VCaP (cell line): Measurements from ENCODE around the gene MIXL1.
"Not testable (repeated sequence)": the region's sequence is repeated elsewhere in the genome, so short reads cannot be mapped to it uniquely, and the experiment has no call there.

Source experiments
- H3K27ac ChIP-seq: fragments of 450-650 bp; 2 replicates; pipeline ENCODE4 v1.5.1; 2017
- TF ChIP-seq, protein P1 (sequence below): fragments of 450-650 bp; conservative IDR thresholded peaks from 2 replicates; pipeline ENCODE4 v1.5.1; 2017; ENCODE audit warnings: mild to moderate bottlenecking, moderate library complexity

The MIXL1 gene

DNA sequence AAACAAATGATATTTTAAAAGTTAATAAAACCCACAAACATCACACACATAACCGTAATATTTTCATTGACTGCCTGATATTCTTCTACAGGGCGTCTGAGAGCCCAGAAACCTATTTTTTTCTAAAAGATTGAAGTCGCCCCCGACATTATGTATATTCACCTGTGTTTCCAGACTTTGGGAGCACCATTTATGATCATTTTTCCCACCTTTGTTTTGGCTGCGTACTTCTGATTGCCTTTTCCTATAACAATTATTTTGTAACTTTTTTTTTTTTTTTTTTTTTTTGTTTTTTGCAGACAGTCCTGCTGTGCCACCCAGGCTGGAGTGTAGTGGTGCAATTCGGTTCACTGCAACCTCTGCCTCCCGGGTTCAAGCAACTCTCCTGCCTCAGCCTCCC, 36.1 kb upstream of the MIXL1 start:
- TF ChIP-seq, protein P1, sequence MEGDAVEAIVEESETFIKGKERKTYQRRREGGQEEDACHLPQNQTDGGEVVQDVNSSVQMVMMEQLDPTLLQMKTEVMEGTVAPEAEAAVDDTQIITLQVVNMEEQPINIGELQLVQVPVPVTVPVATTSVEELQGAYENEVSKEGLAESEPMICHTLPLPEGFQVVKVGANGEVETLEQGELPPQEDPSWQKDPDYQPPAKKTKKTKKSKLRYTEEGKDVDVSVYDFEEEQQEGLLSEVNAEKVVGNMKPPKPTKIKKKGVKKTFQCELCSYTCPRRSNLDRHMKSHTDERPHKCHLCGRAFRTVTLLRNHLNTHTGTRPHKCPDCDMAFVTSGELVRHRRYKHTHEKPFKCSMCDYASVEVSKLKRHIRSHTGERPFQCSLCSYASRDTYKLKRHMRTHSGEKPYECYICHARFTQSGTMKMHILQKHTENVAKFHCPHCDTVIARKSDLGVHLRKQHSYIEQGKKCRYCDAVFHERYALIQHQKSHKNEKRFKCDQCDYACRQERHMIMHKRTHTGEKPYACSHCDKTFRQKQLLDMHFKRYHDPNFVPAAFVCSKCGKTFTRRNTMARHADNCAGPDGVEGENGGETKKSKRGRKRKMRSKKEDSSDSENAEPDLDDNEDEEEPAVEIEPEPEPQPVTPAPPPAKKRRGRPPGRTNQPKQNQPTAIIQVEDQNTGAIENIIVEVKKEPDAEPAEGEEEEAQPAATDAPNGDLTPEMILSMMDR, result no peak
- H3K27ac ChIP-seq, result peak overlapping the region; percentile 94

DNA sequence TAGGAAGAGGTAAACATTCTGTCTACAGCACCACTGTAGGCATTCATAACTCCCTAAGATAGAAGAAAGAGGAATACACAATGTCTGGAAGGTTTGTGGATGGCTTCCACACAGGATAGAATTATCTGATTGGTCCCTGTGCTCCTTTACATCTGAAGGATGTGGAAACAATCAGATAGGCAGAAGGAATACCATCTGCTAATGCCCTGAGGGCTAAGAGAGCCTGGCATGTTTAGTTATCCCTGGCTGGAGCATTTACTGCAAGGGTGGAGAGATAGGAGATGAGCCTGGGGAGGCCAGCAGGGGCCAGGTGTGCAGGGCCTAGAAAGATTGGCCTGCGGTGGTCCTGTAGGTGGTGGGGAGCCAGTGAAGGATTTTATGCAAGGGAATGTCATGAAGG, 28.3 kb upstream of the MIXL1 start:
- TF ChIP-seq, protein P1, result no peak
- H3K27ac ChIP-seq, result peak overlapping the region; percentile 63

DNA sequence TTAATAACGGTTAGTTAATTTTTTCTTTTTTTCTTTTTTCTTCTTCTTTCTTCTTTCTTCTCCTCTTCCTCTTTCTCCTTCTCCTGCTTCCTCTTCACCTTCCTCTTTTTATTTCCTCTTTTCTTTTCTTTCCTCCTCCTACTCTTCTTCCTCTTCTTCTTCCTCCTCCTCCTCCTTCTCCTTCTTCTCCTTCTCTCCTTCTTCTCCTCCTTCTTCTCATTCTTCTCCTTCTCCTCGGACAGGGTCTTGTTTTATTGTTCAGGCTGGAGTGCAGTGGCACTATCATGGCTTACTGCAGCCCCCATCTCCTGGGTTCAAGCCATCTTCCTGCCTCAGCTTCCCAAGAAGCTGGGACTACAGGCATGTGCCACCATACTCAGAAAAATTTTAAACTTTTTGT, 23.5 kb upstream of the MIXL1 start:
- TF ChIP-seq, protein P1, result no peak
- no peak overlapping the region for H3K27ac ChIP-seq

DNA sequence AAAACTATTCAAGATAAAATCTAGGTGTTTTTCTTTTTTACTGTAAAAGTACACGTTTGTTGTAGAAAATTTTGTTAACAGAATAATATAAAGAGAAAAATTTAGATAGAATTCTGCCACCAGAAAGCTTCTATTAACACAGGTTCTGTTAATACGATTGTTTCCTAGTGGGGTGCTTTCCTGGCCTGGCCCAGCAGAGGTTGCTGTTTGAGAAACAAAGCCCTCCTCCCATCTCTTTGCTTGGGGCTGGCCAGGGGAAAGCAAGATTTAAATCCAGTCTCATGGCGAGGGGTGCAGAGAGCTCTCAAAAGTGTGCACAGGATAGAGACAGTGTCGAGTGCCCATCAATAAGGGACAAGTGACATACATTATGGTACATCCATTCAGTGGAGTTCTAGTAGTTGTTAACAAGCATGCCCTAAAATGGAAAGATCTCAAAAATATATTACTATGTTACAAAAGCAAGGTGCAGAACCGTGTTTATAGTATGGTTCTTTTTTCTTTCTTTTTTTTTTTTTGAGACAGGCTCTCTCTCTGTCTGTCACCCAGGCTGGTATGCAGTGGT, 22.4 kb upstream of the MIXL1 start:
- H3K27ac ChIP-seq, result no peak overlapping the region
- TF ChIP-seq, protein P1, result peak; percentile 38

DNA sequence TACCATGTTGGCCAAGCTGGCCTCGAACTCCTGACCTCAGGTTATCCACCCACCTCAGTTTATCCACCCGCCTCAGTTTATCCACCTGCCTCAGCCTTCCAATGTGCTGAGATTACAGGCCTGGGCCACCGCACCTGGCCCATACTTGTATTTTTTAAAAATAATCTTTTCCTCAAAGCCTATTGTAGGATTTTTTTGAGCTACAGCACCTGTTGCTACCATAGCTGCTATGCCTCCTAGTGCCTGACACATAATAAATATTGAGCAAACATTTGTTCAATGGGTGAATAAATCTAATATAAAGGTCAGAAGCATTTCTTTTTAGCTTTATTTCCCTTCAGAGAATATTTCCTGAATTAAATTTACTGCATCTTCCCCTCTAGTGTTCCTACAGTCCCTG, 21.2 kb upstream of the MIXL1 start:
- H3K27ac ChIP-seq, result no peak overlapping the region; the same call in 1 of the 2 replicates
- TF ChIP-seq, protein P1, result no peak

DNA sequence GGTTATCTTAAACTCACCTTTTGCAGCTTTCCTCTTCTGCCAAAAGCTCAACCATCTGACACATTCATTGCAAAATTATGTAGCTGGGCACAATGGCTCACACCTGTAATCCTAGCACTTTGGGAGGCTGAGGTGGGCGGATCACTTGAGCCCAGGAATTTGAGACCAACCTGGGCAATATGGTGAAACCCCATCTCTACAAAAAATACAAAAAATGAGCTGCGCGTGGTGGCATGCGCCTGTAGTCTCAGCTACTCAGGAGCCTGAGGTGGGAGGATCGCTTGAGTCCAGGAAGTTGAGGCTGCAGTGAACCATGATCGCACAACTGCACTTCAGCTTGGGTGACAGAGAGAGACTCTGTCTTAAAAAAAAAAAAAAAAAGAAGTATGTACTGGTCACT, 20.8 kb upstream of the MIXL1 start:
- not testable (repeated sequence) for H3K27ac ChIP-seq

DNA sequence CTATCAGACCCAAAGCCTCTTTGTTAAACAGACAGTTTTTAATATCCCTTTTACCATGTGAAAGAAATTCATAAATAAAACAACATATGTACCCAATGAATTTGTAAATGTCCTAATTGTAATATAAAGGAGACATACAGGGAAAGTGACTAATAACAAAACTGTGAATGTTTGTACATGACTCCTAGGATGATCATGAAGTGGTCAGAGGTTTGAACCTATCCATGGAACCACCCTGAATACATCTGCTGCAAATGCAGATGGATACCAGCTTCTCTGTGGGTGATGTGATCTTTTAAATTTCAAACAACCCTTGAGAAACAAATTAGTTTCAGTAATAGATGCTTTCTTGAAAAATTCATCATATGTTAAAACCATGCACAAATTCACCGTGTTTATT, 20.2 kb upstream of the MIXL1 start:
- TF ChIP-seq, protein P1, result no peak
- H3K27ac ChIP-seq, result no peak overlapping the region

DNA sequence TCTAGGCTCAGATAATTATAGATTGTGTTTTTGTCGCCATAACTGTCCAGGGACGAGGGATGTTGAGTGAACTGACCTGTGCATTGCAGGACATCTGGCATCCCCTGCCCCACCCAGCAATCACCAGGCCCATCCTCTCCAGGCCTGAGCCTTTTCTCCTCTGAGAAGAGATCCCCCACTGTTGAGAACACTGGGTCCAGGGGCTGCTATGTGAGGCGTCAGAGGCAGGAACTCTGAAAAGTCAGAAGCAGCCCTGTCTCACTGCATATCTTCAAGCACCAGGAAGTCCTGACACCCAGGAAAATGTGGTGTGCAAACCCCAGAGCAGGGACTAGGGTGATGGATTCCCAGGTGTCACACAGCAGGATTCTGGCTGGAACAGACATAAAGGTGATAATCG, 19.8 kb upstream of the MIXL1 start:
- TF ChIP-seq, protein P1, result no peak

More for the DNA sequence above, 19.8 kb upstream of the MIXL1 start:
- H3K27ac ChIP-seq, result no peak overlapping the region
